Stimulated activated CD4-positive, alpha-beta T cell treated with anti-CD3 and anti-CD28 coated beads, Interleukin-1b, Interleukin-23, amount 100 ng/mL, for 4 hours (primary cell): Measurements from ENCODE around the gene SHLD2.
"Not testable (repeated sequence)": the region's sequence is repeated elsewhere in the genome, so short reads cannot be mapped to it uniquely, and the experiment has no call there.

ENCODE experiments used
- DNase-seq, 2 donors: peaks; one replicate each; pipeline ENCODE4 v3.0.0-alpha.2; 2020; ENCODE audit warnings: low read depth in 2 of 2

Gene SHLD2

DNA sequence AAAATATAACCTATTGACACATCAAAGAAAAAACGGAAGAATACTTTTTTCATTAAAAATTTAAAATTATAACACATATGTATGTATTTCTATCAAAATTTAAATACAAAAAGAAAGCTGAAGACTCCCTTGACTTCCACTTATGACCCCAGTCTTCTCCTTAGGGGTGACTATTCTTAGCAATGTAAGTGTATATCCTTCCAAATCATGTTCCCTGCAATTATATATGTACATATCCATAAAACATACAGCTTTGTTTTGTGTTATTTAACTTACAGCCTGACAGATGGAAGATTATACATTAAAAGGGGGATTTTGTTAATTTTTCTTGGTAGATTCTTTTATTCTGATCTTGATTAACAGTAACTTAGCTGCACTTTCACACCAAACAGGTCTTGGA is 9.5 kb upstream of the SHLD2 start:
- no peak for DNase-seq

- no peak for DNase-seq
These were observed 5.3 kb upstream of the SHLD2 start for GRCh38 chr10:87089746-87090145.

- DNase-seq, result no peak
These were observed 4.2 kb upstream of the SHLD2 start for GRCh38 chr10:87090779-87091178.

DNA sequence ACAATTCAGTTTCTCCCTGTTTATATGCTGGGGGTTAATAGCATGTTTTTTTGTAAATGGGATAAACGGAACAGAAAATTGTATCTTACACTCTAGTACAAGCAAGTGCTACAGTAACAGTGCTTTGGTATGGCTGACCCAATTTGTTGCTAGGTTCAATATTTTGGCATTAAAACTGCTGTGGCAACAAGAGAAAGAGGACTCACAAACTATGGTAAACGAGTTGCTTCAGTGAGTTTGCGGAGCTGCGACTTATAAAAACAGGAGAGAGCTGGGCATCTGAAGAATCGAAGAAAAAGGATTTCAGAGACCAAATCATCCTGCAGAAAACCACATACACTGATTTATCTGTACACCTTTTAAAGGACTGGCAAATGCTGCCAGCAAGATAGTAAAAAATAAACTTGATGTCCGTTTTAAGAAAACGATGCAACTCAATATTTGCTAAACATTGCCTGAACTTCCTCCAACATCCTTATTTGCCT is 2.6 kb upstream of the SHLD2 start:
- no peak for DNase-seq

GRCh38 chr10:87092861-87093631 is 2.0 kb upstream of the SHLD2 start:
- no peak for DNase-seq

GRCh38 chr10:87093632-87094372 is 1.2 kb upstream of the SHLD2 start:
- DNase-seq, result peak; percentile 34 to 62

- DNase-seq, result peak; percentile 50 to 60
These were observed 385 bp downstream of the SHLD2 start for GRCh38 chr10:87095236-87095945.

GRCh38 chr10:87101996-87102395 is 7.0 kb downstream of the SHLD2 start:
- no peak for DNase-seq

GRCh38 chr10:87104727-87105126 is 9.7 kb downstream of the SHLD2 start:
- not testable (repeated sequence) for DNase-seq

- DNase-seq, result no peak
These were observed 10.6 kb downstream of the SHLD2 start for GRCh38 chr10:87105446-87106124.

DNA sequence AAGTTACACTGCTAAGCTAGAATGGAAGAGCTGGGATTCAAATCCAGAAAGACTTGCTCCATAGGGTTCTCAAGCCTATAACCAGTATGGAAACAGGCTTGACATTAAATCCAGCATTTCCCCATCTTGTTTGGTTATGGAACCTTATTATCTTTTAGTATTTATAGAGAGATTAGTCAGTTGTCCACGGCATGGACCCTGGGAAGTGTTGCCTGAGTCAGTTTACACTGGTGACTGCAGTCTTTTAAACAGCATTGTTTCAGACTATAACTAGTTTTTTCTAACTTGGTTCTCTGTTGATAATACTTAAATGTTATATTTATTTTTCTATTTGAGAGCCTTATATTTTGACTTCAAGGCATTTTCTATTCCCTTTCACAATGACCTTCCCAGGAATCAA is 23.1 kb downstream of the SHLD2 start:
- not testable (repeated sequence) for DNase-seq

GRCh38 chr10:87119029-87119428 is 24.0 kb downstream of the SHLD2 start:
- not testable (repeated sequence) for DNase-seq

- DNase-seq, result not testable (repeated sequence)
These were observed 28.3 kb downstream of the SHLD2 start for GRCh38 chr10:87123351-87123750.

DNA sequence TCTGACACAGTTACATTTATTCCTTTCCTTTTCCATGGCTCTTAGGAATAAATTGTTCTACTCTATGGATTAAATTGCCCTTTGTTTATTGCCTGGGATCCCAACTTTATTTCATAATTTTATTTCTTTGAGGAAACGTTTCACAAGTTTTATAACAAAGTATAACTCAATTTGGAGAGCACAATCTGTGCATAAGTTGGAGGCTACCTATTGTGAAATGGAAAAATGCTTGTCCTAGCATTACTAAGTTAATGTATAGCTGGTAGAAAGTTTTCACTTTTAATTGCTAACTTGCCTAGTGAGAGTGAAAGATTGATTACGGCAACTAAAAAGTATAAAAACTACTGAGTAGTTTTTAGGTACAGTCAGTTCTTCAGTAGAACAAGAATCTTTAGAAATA is 32.0 kb downstream of the SHLD2 start:
- not testable (repeated sequence) for DNase-seq

DNA sequence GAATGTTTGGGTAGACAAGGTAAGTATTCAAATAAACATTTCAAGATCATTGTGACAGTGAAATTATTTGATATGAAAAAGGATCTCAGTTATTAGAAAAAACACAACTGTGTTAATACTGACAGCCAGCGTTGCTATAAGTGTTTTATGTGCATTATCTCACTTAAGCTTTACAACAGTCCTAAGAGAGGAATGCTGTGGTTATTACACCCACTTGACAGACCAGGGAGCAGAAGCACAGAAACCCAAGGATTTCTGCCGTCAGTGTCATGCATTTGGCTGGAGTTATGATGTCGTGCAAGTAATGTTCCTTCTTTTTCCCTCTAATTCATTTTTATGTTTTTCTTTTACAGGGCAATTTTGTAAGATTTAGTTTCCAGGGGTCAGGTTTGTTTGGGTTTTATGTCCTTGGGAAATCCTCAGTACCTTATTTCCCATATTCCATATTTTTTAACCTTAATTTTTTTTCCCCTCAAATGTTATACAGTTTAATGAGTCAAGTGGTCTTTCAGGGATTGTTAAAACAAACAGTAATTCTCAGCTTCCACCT is 32.7 kb downstream of the SHLD2 start:
- not testable (repeated sequence) for DNase-seq

GRCh38 chr10:87132176-87132575 is 37.2 kb downstream of the SHLD2 start:
- DNase-seq, result not testable (repeated sequence)

DNA sequence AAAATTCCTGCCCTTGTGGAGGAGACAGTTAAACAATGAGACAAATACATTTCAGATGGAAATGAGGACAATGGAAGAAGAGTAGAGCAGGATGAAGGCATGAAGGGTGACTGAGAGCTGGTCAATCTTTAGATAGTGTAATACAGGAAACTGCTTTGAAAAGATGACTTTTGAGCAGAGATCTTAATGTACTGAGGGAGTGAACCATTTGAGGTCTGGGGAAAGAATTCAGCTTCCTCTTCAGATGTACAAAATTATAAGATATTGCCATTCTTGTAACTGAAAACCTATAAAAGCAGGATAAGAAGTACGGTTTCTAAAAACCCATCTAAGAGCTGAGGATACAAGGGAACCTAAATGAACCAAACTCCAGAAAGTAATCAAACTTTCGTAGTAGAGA is 38.9 kb downstream of the SHLD2 start:
- not testable (repeated sequence) for DNase-seq

DNA sequence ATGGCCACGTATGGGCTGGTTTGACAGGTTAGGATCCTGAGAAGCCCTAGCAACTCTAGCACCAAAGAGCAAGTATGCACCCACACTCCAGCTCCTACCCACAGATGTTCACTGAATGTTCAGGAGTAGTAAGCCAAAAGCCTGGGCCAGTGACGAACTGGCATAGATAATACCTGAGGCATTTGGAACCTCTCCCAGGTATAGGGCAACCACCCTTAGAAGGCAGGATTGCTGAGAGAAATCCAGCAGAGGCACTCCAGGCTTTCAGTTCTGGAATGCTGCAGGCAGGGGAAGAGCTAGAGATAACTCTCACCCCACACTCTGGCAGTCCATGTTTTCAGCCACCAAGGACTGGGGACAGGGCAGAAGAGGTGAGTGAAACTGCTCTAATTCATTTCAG is 39.4 kb downstream of the SHLD2 start:
- not testable (repeated sequence) for DNase-seq

GRCh38 chr10:87137478-87137877 is 42.5 kb downstream of the SHLD2 start:
- DNase-seq, result not testable (repeated sequence)

DNA sequence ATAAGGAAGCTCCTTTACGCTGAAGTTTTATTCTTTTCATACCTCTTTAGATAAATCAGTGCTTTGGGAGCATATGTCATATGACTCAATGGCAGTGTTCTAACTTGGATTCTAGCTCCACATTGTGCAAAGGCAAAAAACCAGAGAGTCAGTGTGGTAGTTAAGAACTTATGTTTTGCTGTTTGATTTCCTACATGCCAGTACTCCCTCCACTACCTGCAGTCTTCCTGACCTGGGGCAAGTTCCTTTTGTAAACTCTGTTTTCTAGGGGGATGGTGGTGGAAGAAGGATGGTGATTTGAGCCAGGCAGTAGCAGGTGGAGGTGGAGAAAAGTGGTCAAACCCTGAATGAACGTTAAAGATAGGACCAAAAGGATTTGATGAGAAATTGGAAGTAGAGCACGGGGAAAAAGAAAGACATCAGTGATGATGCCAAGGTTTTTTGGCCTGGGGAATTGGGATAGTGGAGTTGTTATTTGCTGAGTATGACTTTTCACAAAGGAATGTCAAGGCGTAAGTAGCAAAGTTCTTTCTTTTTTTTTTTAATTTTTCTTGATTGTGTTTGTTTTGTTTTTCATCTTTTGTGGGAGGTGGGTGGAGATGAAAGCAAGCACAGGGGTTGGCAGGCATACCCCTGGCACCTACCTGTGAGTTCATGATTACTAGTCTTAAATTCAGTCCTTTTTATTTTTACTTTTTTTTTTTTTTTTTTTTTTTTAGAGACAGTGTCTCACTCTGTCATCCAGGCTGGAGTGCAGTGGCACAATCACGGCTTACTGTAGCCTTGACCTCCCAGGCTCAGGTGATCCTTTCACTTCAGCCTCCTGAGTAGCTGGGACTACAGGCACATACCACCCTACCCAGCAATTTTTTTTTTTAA is 47.5 kb downstream of the SHLD2 start:
- not testable (repeated sequence) for DNase-seq

DNA sequence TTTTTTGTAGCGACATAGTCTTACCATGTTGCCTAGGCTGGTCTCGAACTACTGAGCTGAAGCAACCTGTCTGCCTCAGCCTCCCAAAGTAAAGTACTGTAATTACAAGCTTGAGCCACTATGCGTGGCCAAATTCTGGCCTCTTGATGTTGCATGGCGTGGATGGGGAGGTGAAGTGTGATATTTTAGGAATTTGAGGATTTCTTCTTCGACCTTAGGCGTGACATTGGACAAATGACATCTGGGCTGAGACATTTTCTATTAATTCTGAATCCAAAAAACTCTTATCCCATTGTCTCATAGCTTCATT is 48.1 kb downstream of the SHLD2 start:
- not testable (repeated sequence) for DNase-seq
